DMS153 (cell line): ENCODE measurements around the gene YIPF2.

Source experiments
- DNase-seq: peaks from one replicate; lab custom pipeline; 2025; lab: John Stamatoyannopoulos, UW

YIPF2 gene

GRCh38 chr19:10876459-10877240, 51.8 kb downstream of the YIPF2 start:
- no peak for DNase-seq

- no peak for DNase-seq
These were observed 54.4 kb downstream of the YIPF2 start for GRCh38 chr19:10874024-10874423.

GRCh38 chr19:10872546-10873107, 55.8 kb downstream of the YIPF2 start:
- no peak for DNase-seq
